Activated CD8-positive, alpha-beta memory T cell treated with anti-CD3 and anti-CD28 coated beads, Interleukin-2, amount 50 U/mL, for 1 hour (primary cell): ENCODE measurements around the gene TSG101.

Experiments
- DNase-seq: peaks from one replicate; pipeline ENCODE4 v3.0.0-alpha.2; 2020; ENCODE audit errors: extremely low read depth

Gene TSG101, protein sequence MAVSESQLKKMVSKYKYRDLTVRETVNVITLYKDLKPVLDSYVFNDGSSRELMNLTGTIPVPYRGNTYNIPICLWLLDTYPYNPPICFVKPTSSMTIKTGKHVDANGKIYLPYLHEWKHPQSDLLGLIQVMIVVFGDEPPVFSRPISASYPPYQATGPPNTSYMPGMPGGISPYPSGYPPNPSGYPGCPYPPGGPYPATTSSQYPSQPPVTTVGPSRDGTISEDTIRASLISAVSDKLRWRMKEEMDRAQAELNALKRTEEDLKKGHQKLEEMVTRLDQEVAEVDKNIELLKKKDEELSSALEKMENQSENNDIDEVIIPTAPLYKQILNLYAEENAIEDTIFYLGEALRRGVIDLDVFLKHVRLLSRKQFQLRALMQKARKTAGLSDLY

DNA sequence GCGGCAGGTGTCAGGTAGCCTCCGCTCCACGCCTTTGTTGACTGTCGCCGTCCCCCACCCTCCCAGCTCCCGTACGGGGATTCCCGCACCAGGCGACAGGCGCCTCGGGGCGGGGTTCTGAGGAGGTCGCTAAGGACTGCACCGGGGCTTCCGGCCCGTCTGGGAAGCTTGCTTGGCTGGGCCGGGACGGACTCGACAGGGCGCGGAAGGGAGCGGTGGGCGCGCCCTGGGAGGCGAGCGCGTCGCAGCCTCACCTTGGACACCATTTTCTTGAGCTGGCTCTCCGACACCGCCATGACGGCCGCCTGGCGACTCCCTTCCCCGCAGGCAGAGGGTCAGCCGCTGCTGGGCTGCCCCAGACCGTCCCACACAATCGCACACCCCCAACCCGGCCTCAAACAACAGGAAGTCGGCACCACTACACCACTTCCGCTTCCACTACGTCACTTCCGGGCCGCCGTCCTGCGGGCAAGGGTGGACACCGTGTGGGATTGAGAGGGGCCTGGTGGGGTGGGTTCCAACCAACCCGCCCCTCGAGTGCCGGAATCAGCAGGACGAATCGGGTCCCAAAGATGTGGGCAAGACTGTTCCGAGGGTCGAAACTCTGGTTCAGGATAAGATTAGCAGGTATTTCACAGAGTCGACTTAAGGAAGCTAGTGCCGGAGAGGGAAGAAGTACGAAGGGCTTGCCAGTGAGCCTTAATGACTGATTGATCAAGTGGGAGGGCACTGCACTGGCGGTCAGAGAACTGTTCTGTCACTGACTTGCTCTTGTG, at the start of gene TSG101:
TSG101 (minus strand) TSS at position 422 of the 776 bp plus-strand sequence; CDS start at position 296, 126 bp downstream.
- peak; percentile 87 for DNase-seq

DNA sequence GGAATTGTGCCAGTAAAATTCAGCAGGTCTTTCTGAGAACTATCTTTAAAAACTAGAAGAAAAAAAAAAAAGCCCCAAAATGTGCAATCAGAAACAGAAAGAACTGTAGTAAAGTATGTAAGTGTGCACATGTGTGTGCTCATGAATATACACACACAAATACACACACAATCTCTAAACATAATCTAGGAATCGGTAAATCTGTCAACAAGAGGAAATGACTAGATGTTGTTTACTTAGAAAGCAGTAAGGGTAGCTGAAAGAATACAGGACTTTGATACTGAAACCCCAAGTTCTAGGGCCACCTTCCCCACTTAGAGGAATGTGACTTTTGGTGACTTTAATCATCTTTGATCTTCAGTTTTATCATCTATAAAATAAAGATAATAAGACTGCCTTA, 48.6 kb upstream of the TSG101 start:
- no peak for DNase-seq

DNA sequence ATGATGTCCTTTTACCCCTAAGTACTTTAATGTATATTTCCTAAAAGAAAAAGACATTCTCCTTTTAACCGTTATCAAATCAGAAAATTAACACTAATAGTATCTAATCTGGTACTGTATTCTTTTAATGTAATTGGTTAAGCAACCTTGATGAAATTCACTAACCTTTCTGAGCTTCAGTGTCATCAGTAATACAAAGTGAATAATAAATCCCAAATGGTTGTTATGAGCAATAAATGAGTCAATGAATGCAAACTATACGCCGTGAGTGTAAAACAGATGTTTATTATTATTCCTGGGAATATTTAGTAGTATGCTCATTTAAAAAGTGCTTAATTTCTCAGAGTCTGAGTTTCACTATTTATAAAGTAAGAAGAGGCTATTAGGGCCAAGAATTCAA, 40.3 kb upstream of the TSG101 start:
- DNase-seq: no peak

DNA sequence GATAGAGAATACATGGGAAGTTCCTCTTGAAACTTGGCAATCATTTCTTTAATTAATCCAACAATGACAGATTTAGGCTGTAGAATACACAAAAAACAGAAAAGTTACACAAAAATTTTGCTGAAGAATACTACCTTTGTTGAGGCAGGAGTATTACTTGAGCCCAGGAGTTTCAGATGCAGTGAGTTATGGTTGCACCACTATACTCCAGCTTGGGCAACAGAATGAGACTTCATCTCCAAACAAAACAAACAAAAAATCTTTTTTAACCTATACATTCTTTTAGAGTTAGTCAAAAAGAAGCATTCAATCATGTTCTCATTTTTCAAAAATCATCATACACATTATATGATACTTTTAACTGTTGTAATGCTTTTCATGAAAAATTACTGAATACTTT, 39.7 kb upstream of the TSG101 start:
- DNase-seq: no peak

DNA sequence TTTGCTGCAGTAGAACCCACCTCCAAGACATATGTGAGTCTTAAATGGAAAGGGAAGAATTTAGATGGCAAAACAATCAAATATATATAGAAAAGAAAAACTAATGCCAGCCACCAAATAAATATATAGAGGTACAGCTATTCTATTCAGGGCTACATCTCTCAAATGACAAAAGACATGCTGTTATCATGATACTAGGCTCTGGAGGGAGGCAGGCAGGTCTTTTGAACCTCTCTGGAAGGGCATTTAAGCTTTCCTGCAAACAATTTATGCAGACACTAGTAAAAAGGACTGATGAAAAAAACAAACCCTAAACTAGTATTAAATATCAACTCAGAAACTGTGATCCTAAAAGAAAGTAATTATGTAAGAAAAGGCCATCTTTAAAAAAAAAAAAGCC, 37.4 kb upstream of the TSG101 start:
- no peak for DNase-seq

DNA sequence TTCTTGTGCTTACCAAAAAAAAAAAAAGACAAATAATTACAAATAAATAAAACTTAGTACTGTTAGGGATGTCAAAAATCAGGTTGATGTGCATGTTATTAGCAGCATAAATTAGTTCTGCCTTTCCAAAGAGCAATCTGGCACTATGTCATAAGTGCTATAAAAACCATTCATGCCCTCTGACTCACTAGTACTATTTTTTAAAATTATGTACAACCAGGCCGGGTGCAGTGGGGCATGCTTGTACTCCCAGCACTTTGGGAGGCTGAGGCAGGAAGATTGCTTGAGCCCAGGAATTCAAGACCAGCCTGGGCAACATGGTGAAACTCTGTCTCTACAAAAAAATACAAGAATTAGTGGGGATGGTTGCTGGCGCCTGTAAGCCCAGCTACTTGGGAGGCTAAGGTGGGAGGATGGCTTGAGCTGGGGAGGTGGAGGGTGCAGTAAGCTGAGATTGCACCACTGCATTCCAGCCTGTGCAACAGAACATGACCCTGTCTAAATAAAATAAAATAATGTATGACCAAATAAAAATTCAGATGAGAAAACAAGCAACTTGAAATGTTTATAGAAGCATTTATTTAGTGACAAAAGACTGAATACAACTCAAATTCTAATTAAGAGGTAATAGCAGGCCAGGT, 36.5 kb upstream of the TSG101 start:
- no peak for DNase-seq

DNA sequence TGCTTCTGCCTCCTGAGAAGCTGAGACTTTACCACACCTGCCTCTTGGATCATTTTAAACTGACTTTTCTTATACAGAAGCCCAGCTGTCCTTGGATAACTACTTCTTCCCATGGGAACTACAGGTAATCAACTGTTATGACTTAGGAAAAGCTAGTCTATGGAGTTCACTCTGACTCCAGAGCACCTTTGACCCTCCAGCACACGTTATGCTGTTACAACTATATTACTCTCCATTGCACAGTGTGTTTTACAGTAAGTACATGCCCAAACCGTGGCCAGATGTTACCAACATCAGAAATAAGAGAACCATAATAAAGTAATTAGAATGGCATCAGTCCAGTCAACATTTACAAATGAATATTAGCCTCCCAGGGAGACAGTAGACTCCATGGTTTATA, 21.3 kb upstream of the TSG101 start:
- DNase-seq: no peak

DNA sequence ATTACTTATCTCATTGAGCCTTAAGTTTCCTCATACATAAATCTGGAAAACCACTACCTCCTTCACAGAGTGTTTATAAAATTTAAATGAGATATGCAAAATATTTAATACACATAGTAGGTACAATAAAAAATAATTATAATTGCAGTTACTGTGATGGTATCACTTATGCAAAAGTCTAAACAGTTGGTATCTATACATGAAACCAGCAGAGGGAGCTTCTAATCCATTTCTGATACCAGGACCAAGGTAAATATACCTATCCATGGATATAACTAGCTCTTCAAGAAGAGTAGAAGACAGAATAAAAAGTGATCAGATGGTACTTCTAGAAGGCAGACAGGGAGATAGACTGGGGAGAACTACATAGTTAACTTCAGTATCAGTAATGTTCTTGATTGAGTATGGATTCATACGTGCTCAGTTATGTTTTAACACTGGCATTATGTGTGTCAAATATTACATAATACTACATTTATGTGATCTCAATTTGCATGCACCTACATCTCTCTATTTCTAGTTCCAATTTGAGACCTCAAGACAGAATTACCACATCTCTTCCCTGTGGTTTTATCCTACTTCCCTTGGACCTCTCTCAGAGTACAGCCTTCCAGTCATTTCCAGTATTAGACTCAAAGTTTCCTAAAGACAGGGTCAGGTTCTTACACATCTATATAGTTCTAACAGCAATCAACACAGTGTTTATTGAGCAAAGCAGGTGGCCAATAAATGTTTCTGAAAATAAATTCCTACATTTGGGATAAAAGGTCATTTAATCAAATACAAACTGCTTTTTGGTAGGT, 13.7 kb upstream of the TSG101 start:
- no peak for DNase-seq

DNA sequence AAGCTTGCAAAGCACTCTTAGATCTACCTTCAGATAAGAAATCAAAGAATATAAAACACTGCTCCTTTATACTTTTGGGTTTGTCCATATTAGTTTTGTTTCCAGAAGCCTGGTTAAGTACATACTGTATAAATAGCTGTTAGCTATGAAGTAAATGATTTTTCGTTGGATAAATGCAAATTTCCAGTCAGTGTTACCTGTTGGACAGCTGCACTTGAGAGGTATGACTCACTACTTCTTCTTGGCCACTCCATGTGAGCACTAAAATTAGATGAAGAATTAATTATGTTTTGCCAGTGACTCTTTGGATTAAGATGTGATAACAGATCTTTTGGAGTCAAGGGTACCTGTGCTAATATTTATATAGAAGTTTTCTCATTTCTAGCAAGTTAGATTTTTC, 9.5 kb upstream of the TSG101 start:
- DNase-seq: no peak

DNA sequence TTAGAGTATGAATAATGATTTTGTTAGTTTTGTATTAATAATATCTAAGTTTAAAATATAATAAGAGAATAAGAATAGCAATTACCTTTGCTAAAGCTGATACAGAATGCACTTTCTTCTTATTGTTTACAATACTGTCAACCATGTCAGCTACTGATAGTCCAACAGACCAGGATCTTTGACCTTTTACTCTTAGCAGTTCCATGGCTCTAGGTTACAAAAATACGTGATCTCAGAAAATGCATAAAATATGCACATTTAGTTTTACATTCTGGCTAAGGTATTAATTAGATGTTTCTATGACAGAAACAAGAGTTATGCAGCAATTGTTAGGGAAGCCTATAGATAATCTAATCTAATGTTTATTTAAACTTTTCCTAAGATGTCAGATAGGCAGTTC, 7.5 kb upstream of the TSG101 start:
- no peak for DNase-seq

DNA sequence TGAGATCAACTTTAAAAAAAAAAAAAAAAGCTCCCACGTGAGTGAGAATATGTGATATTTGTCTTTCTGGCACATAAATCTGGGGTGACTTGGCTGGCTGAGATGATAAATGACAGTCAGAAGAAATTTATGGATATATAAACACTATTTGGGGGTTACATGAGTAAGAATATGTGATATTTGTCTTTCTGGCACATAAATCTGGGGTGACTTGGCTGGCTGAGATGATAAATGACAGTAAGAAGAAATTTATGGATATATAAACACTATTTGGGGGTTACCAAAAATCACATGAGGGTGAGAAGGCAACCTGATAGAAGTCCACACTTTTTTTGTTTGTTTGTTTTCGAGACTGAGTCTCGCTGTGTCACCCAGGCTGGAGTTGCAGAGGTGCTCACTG, 6.6 kb upstream of the TSG101 start:
- no peak for DNase-seq

DNA sequence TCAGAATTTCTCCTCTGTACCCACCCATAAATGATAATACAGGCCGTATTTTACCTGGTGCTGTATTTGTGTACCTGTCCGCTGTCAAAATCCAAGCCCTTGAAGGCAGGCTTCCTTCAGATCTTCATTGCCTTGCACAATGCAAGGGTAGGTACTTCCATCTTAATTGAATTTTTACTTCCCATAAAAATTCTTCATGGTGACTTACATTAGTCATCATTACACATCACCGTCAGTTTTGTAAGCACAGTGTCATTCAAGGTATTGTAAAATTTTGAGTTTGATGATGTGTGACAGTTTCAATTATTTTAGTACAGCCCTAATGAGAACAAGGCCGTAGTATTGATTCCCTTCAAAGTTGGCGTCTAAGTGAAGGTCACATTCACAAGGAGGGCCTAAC, 770 bp upstream of the TSG101 start:
- no peak for DNase-seq

DNA sequence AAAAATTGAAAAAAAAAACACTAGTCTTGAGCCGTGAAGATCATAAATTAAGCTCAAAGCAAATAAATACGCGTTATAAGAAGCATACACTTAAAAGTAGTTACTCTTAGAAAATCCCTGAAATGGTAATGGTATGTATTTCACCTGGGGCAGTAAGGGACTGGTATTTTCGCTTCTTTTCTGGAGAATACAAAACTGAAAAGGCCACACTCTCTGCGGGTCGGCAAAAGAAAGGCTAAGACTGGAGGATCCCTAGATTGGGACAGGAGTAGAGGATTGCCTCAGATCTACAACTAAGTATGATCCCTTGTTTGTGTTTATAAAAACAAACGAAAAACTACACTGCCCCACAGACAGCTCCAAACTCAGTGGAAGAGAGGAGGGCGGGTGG, 617 bp downstream of the TSG101 start:
- no peak for DNase-seq

DNA sequence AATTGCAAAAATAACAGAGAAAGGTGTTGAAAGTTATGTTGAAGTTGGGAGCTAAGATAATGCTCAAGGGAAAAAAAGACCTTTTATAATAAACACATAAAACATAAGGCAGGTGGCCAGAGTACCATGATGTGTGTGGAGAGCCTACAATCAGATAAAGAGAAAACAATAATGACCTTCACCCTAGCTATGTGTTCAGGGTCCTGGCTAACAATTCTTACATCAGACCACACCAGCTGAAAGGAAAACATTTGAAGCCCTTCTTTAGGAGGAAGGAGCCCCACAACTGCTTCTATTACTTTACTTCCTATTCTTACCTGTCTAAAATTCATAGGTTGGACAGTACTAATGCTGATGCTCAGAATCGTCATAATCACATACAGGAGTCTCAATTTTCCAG, 2.5 kb downstream of the TSG101 start:
- DNase-seq: no peak

DNA sequence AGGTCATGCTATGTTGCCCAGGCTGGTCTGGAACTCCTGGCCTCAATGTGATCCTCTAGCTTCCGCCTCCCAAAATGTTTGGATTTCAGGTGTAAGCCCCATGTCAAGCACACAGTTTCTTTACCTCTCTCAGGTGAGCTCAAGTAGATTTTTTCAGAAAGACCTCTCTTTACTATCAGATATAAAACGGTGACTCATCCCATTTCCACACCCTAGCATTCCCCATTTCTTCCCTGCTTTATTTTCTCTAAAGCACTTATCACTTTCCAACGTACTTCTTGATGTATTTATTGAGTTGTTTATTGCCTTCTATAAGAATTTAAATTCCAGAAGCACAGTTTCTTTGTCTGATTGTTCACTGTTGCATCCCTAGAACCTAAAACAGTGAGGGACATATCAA, 3.7 kb downstream of the TSG101 start:
- DNase-seq: no peak

DNA sequence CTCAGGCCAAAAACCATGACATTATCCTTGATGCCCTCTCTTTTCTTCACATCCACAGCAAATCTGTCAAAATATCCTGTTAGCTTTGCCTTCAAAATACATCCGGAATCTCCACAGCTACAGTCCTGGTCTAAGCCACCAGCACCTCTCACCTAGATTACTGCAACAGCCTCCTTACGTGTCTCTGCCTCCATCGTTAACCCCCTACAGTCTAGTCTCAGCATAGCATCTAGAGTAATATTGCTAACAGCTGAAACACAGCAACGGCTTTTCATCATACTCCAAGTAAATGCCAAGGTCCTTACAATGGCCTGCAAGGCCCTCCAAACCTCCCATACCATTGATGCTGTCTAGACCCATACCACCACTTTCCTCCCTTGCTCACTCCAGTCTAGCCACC, 4.4 kb downstream of the TSG101 start:
- no peak for DNase-seq

DNA sequence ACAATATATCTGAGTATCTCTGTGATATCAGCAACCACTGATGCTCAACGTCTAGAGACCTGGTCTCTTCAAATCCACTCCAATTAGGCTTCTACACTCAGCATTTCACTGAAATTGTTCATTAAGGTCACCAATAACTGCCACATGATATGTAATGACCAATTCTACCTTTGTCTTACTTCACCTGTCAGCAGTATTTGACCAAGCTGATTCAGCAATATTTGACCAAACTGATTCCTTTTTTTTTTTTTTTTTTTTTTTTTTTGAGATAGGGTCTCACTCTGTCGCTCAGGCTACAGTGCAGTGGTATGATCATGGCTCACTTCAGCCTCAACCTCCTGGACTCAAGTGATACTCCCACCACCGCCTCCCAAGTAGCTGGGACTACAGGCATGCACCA, 5.6 kb downstream of the TSG101 start:
- no peak for DNase-seq

DNA sequence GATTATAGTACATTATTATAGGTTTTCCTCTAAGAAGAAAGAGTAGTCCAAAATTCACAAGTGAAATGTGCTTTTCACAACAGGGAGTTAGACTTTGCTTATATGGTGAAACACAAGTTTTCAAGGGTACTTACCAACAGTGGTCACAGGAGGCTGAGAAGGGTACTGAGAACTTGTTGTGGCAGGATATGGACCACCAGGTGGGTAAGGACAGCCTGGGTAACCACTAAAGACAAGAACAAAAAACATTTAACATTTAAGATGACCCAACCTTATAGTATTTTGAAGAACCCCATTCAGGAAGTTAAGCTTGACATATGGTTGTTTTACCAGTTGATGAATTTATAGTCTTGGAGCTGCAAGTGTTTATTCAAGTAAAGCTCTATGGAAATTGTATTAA, 24.4 kb downstream of the TSG101 start:
- DNase-seq: no peak

DNA sequence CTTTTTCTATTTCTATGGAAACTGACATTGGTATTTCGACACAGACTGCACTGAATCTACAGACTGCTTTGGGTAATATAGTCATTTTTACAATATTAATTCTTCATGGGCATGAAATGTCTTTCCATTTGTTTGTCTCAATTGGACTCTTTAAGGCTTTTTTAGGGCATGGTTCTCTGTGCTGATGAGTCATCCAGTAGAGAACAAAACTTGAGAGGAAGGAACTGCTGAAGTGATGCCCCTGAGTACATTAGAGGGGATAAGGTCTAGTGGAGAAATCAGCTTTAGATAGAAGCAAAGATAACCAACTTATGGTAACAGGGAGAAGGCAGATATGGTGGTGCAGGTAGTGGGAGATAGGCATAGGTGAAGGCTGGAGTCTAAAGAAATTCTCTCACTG, 25.1 kb downstream of the TSG101 start:
- no peak for DNase-seq

DNA sequence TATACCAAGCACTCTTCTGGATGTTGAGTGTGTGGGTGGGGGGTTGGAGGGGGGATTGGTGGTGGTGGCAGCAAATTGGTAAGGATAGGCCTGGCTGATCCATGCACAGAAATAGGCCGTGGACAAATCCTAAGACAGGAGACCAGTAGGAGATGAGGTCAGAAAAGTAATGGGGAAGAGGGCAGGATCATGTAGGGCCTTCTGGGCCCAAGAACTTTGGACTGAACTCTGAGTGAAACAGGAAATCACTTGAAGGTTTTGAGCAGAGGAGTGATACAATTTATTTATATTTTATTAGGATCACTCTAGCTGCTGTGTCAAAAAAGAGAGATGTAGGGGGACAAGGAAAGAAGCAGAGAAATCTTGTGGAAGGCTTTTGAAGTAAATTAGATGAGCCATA, 28.7 kb downstream of the TSG101 start:
- no peak for DNase-seq

DNA sequence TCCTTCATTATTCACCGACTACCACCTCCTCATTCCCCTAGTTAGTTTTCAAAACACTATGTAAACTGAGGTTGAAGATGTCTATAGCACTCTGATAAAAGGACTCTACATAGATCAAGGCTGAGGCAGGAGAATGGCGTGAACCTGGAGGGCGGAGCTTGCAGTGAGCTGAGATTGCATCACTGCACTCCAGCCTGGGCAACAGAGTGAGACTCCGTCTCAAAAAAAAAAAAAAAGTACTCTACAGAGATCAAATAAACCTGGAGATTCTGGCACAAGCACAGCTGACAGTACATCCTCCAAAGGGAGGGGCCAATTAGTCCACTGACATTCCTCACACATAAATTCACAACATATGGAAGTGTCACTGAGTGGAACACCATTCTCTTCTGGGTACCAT, 31.0 kb downstream of the TSG101 start:
- no peak for DNase-seq

DNA sequence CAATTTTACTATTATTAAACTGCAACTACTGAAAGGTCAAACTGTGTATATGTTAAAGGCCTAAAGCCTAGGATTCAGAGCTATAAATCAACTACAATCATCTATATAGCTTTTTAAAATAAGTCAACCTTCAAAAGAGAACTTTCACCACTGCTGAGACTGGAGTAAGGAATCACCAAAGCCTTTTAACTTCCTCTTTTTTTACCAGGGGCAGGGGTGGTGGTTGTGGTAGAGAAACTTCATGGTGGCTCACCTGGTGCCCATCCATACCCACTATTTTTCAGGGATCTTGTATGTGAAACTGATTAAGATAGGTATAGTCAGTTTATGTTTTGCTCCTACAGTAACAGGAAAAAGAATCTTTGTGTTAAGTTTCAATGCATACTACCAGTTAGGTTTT, 31.5 kb downstream of the TSG101 start:
- no peak for DNase-seq
